Activated CD8-positive, alpha-beta T cell treated with anti-CD3 and anti-CD28 coated beads for 36 hours (primary cell): ENCODE results near the gene TBC1D9. TPM values are rescaled to one million over a fixed set of nuclear protein-coding genes. Genes with fewer than 3 reads are reported as not detected.

Experiments used
- ATAC-seq: fragments of 200-7000 bp; cut with Tn5 transposase; one replicate; pipeline ENCODE4 v1.10.0; 2021; ENCODE audit warnings: mild to moderate bottlenecking, moderate library complexity
- CTCF ChIA-PET: fragments of 350-600 bp; sonication (Branson Sonifier 250); formaldehyde crosslinking; loops from one replicate; lab custom pipeline; 2021; ENCODE audit warnings: antibody characterized with exemption; lab: Charles Lee
- POLR2A ChIA-PET: fragments of 350-600 bp; sonication (Branson Sonifier 250); formaldehyde crosslinking; loops from one replicate; lab custom pipeline; 2021; ENCODE audit warnings: antibody characterized with exemption; lab: Charles Lee
- DNase-seq: peaks from one replicate; pipeline ENCODE4 v3.0.0-alpha.2; 2020
- H3K27ac Mint-ChIP-seq: one replicate; pipeline ENCODE4 v1.8.0; 2021; ENCODE audit warnings: mild to moderate bottlenecking, mixed read lengths
- H3K27me3 Mint-ChIP-seq: one replicate; pipeline ENCODE4 v1.8.0; 2021; ENCODE audit warnings: mixed read lengths
- H3K36me3 Mint-ChIP-seq: one replicate; pipeline ENCODE4 v1.8.0; 2021; ENCODE audit warnings: low read depth, mixed read lengths
- H3K4me1 Mint-ChIP-seq: one replicate; pipeline ENCODE4 v1.8.0; 2021; ENCODE audit warnings: low read depth, mixed read lengths
- H3K4me3 Mint-ChIP-seq: one replicate; pipeline ENCODE4 v1.8.0; 2021; ENCODE audit warnings: mild to moderate bottlenecking, moderate library complexity, mixed read lengths
- H3K9me3 Mint-ChIP-seq: one replicate; pipeline ENCODE4 v1.8.0; 2021; ENCODE audit warnings: mixed read lengths
- intact Hi-C: fragments of 100-400 bp; cut with micrococcal nuclease; formaldehyde crosslinking; loops from one replicate; pipeline ENCODE4 v1.10.0; 2022
- total RNA-seq, 2 experiments: library from RNA; stranded (reverse); gene quantifications; one replicate each; pipeline ENCODE4 v1.2.3, GENCODE V29; 2021
- TF ChIP-seq, protein P1 (sequence below): fragments of 200-600 bp; IDR thresholded peaks from one replicate; pipeline ENCODE4 v1.8.0; 2022; ENCODE audit warnings: antibody characterized with exemption, mild to moderate bottlenecking

The TBC1D9 gene
- total RNA-seq, 2 experiments from 2014 or later = not detected

DNA sequence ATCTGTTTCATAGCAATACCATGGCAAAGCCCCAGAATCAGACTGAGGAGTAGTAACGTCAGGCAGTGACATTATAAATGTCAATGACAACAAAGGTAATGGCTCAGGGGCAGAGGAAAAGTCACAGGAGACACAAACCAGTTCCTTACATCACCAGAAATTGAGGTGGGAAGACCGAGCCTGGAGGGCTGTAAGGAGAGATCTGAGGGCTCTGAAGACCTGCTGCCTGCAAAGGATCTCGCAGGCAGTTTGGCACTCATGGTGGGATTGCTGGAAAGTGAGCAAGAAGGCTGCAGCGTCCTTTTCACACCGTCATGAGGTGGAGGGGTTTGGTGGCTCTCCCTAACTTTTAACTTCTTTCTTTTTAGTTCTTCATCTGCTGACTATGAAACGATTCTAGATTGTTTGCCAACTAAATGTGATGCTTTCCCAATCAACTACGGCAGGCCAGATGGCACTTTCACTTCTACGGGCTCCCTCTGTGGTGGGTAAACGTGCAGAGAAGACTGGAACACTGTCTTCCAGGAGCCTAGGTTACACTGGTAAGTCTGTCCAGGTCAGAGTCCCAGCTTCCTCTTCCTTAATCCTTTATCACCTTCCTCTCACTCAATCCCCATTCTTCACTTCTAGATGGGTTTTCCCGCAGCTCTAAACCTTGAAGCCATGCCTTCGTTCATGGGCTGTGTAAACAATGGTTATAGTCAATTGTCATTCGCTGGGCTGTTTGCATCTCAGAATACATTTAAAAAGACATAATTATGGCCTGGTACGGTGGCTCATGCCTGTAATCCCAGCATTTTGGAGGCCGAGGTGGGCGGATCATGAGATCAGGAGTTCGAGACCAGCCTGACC is 58.2 kb downstream of the TBC1D9 start:
- Mint-ChIP-seq H3K36me3 (no peaks in the 10 kb centered on the region), H3K4me3 (no peak overlapping the region), H3K27ac (no peak overlapping the region), H3K4me1 (no peaks in the 10 kb centered on the region), H3K9me3 (no peaks in the 10 kb centered on the region), H3K27me3 (peaks cover 6% of the 10 kb centered on the region)
- POLR2A ChIA-PET = no interaction called here
- CTCF ChIA-PET = no interaction called here
- no peak for ATAC-seq
- intact Hi-C loops = no loop called here
- DNase-seq = no peak
- TF ChIP-seq, protein P1, sequence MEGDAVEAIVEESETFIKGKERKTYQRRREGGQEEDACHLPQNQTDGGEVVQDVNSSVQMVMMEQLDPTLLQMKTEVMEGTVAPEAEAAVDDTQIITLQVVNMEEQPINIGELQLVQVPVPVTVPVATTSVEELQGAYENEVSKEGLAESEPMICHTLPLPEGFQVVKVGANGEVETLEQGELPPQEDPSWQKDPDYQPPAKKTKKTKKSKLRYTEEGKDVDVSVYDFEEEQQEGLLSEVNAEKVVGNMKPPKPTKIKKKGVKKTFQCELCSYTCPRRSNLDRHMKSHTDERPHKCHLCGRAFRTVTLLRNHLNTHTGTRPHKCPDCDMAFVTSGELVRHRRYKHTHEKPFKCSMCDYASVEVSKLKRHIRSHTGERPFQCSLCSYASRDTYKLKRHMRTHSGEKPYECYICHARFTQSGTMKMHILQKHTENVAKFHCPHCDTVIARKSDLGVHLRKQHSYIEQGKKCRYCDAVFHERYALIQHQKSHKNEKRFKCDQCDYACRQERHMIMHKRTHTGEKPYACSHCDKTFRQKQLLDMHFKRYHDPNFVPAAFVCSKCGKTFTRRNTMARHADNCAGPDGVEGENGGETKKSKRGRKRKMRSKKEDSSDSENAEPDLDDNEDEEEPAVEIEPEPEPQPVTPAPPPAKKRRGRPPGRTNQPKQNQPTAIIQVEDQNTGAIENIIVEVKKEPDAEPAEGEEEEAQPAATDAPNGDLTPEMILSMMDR = no peak

DNA sequence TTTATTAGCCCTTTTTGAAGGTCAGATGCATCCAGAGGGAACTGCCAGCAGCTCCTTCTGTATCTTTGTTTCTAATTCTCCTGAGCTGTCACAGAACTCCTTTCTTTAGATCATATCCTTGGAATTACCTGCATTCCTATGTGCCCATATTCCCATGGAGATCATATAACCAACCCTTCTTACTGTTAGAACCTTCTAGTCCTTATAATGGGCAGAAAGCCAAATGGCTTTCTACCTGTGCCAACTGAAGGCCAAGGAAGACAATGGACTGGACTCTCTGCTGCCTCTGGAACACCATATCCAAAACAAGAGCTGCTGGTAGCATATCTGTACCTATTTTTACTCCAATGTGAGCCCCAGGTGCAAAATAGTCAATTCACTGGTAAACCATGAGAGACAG is 60.7 kb downstream of the TBC1D9 start:
- intact Hi-C loops = no loop called here
- ATAC-seq (no peak), DNase-seq (no peak)
- Mint-ChIP-seq H3K27ac (no peak overlapping the region), H3K9me3 (no peaks in the 10 kb centered on the region), H3K4me1 (no peaks in the 10 kb centered on the region), H3K27me3 (peaks cover 6% of the 10 kb centered on the region), H3K4me3 (no peak overlapping the region), H3K36me3 (no peaks in the 10 kb centered on the region)
- TF ChIP-seq, protein P1 = no peak
- ChIA-PET POLR2A (no interaction called here), CTCF (no interaction called here)

DNA sequence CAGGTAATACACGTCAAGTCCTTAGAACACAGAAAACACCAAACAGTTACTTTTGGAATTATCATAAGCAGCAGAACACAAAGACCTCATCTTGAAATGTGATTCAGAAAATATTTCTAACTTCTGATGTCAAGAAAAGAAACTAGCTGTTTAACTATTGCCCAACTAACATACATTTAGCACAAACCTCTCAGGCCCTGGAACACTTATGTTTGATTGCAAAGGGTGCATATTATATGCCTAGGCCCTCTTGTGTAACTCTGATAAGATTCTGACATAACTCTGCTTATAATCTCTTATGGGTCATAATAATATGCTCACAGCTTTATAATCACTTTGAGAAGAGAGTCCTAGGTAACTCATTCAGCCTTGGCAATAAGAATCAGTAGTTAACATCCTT is 62.6 kb downstream of the TBC1D9 start:
- POLR2A ChIA-PET = no interaction called here
- H3K36me3 Mint-ChIP-seq = no peaks in the 10 kb centered on the region
- H3K27me3 Mint-ChIP-seq = peaks cover 6% of the 10 kb centered on the region
- CTCF ChIA-PET = no interaction called here
- intact Hi-C loops = no loop called here
- no peak overlapping the region for H3K4me3 Mint-ChIP-seq
- H3K9me3 Mint-ChIP-seq = no peaks in the 10 kb centered on the region
- no peak for ATAC-seq
- no peaks in the 10 kb centered on the region for H3K4me1 Mint-ChIP-seq
- H3K27ac Mint-ChIP-seq = no peak overlapping the region
- TF ChIP-seq, protein P1 = no peak
- DNase-seq = no peak

DNA sequence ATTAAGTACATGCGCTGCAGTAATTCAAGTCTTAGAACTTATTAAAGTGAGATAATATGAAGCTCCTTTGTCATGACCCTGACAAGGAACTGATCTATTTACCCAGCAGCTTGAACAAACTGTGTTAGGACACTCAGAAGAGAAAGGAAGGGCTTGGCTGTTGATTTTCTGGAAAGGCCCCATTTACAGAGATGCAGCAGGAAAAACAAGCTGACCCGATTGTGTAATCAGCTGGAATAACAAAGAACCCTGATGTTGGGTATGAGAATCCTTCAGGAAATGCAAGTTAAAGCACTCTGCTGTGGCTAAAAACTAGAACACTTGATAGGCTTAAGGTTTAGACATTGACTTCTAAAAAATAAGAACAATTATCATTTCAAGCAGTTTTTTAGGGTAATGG is 64.8 kb downstream of the TBC1D9 start:
- Mint-ChIP-seq H3K4me1 (no peaks in the 10 kb centered on the region), H3K36me3 (no peaks in the 10 kb centered on the region), H3K4me3 (no peak overlapping the region), H3K27me3 (peaks cover 6% of the 10 kb centered on the region), H3K27ac (no peak overlapping the region), H3K9me3 (no peaks in the 10 kb centered on the region)
- ATAC-seq (no peak), DNase-seq (no peak)
- POLR2A ChIA-PET = no interaction called here
- CTCF ChIA-PET = no interaction called here
- TF ChIP-seq, protein P1 = no peak
- intact Hi-C loops = no loop called here

DNA sequence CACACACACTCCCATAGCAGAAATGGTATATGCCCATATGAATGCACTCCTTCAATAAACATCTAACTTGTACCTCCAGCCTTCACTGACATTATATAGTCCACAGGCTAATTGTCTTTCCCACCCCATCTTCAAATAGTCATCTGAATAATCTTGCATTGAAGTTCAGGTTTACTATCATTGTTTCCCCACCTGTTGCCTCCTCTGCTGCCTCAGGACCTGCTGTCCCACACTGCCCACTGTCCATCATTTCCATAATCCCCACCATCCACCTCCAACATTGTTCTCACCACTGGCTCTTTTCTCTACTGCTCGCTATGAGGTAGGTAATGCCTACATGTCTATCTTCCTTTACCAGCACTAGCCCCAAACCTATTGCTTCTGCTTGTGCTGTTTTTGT is 66.1 kb downstream of the TBC1D9 start:
- Mint-ChIP-seq H3K27me3 (peaks cover 5% of the 10 kb centered on the region), H3K36me3 (no peaks in the 10 kb centered on the region), H3K27ac (no peak overlapping the region), H3K4me3 (no peak overlapping the region), H3K4me1 (no peaks in the 10 kb centered on the region), H3K9me3 (no peaks in the 10 kb centered on the region)
- ChIA-PET POLR2A (no interaction called here), CTCF (no interaction called here)
- TF ChIP-seq, protein P1 = no peak
- DNase-seq (no peak), ATAC-seq (no peak)
- intact Hi-C loops = no loop called here
